ENCODE measurements around the gene JUNB.
A peak's percentile ranks its signal among the peaks of the same experiment; 100 is the strongest.
"Not testable (repeated sequence)": the region's sequence is repeated elsewhere in the genome, so short reads cannot be mapped to it uniquely, and the experiment has no call there.

JUNB gene

GRCh38 chr19:12806242-12807081, 15.2 kb downstream of the JUNB start, which contains the start of gene RNASEH2A:
Gene RNASEH2A (plus strand): TSS chr19:12806584. CDS start chr19:12806674, 90 bp downstream.
- peak; percentile 52 to 93 for DNase-seq

- DNase-seq = no peak
Measured at GRCh38 chr19:12815088-12815487, 23.8 kb downstream of the JUNB start.

- not testable (repeated sequence) for DNase-seq
Measured at GRCh38 chr19:12817188-12817587, 25.9 kb downstream of the JUNB start.

GRCh38 chr19:12817810-12818209, 26.5 kb downstream of the JUNB start:
- DNase-seq = not testable (repeated sequence)

- DNase-seq = no peak
Measured at GRCh38 chr19:12821761-12822160, 30.5 kb downstream of the JUNB start.

- peak in 1 of 2 experiments; percentile 74 for DNase-seq
Measured at GRCh38 chr19:12825254-12826131, 34.2 kb downstream of the JUNB start.

- DNase-seq = peak; percentile 28 to 76
Measured at GRCh38 chr19:12828494-12828893, 37.2 kb downstream of the JUNB start.

GRCh38 chr19:12833418-12833737, 42.1 kb downstream of the JUNB start:
- DNase-seq = no peak

GRCh38 chr19:12833738-12834565, 42.7 kb downstream of the JUNB start:
- DNase-seq = peak in 1 of 2 experiments; percentile 66

- DNase-seq = peak in 1 of 2 experiments; percentile 5
Measured at GRCh38 chr19:12834566-12834943, 43.3 kb downstream of the JUNB start, which contains the start of gene RTBDN. Gene RTBDN (minus strand): TSS chr19:12834579. CDS start chr19:12829979, 4,600 bp downstream.

GRCh38 chr19:12834976-12835757, 43.9 kb downstream of the JUNB start:
- peak in 1 of 2 experiments; percentile 67 for DNase-seq

- DNase-seq = no peak
Measured at GRCh38 chr19:12836529-12836863, 45.2 kb downstream of the JUNB start.

GRCh38 chr19:12837225-12837624, 45.9 kb downstream of the JUNB start:
- DNase-seq = no peak

GRCh38 chr19:12838182-12838885, 47.0 kb downstream of the JUNB start, which contains the start of gene MAST1:
Gene MAST1 (plus strand): TSS chr19:12838515. CDS start chr19:12838573, 58 bp downstream.
- peak in 1 of 2 experiments; percentile 66 for DNase-seq

GRCh38 chr19:12838886-12839756, 47.8 kb downstream of the JUNB start:
- DNase-seq = peak in 1 of 2 experiments; percentile 43

GRCh38 chr19:12840091-12841079, 49.1 kb downstream of the JUNB start:
- peak in 1 of 2 experiments; percentile 81 for DNase-seq

- no peak for DNase-seq
Measured at GRCh38 chr19:12841094-12841493, 49.8 kb downstream of the JUNB start.

- DNase-seq = no peak
Measured at GRCh38 chr19:12842511-12842910, 51.2 kb downstream of the JUNB start.
